Astrocyte (in vitro differentiated cells and primary cell): Measurements from ENCODE around the gene C22orf39.

Source experiments
- CTCF ChIP-seq: IDR thresholded peaks from 2 replicates; pipeline ENCODE4 v1.5.1; 2011; ENCODE audit warnings: low read depth, mild to moderate bottlenecking, inconsistent platforms, low read length, moderate library complexity; ENCODE audit not compliant: insufficient read depth
- EZH2 ChIP-seq: IDR thresholded peaks from 2 replicates; pipeline ENCODE4 v1.6.1; 2012; ENCODE audit warnings: mild to moderate bottlenecking, low read length, inconsistent platforms; ENCODE audit not compliant: insufficient read depth

- TF ChIP-seq CTCF (no peak), EZH2 (no peak)
Measured at GRCh38 chr22:19466126-19466716, 18.7 kb upstream of the C22orf39 start.
